ENCODE measurements around the gene DYNLL2. TPM values are rescaled to one million over a fixed set of nuclear protein-coding genes. Genes with fewer than 3 reads are reported as not detected.
A peak's percentile ranks its signal among the peaks of the same experiment; 100 is the strongest.

Gene DYNLL2
- polyA plus RNA-seq, 1 of the 3 experiments (the other 2 are of a cell fraction) = 27.0 TPM

DNA sequence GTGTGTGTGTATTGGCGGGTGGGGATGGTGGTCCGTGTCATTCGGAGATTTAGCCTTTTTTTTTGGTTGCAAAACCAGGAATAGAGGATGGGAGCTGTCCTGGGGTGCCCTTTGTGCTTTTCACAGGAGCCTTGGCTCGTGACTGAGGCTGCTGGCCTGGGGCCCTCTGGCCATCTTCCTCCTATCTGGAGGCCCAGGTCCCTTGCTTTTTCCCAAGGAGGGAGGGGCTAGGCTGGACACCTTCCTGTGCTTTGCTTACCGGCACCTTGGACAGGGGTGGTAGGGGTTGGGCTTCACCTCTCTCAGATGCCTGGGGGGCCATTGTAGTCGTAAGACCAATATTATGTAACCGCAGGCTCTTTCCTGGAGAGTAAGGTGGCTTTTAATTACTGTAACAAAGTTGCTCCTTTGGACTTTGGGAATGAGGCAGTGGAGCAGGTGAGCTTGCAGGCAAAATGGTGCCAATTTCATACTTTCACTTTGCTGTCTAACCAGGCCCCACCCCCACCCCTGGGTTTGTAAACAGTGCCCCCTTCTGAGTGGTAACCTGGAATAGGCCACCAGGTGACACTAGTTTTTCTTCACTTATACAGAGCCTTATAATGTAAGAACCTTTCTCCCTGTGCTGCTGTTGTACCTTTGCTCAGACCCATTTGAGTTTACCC is 1.2 kb downstream of the DYNLL2 start (continued):
- TF ChIP-seq, protein P1, sequence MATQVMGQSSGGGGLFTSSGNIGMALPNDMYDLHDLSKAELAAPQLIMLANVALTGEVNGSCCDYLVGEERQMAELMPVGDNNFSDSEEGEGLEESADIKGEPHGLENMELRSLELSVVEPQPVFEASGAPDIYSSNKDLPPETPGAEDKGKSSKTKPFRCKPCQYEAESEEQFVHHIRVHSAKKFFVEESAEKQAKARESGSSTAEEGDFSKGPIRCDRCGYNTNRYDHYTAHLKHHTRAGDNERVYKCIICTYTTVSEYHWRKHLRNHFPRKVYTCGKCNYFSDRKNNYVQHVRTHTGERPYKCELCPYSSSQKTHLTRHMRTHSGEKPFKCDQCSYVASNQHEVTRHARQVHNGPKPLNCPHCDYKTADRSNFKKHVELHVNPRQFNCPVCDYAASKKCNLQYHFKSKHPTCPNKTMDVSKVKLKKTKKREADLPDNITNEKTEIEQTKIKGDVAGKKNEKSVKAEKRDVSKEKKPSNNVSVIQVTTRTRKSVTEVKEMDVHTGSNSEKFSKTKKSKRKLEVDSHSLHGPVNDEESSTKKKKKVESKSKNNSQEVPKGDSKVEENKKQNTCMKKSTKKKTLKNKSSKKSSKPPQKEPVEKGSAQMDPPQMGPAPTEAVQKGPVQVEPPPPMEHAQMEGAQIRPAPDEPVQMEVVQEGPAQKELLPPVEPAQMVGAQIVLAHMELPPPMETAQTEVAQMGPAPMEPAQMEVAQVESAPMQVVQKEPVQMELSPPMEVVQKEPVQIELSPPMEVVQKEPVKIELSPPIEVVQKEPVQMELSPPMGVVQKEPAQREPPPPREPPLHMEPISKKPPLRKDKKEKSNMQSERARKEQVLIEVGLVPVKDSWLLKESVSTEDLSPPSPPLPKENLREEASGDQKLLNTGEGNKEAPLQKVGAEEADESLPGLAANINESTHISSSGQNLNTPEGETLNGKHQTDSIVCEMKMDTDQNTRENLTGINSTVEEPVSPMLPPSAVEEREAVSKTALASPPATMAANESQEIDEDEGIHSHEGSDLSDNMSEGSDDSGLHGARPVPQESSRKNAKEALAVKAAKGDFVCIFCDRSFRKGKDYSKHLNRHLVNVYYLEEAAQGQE (IDR thresholded peaks at IDR 0.05; ENCODE audit: low read depth, low read length) = peak; percentile 91

DNA sequence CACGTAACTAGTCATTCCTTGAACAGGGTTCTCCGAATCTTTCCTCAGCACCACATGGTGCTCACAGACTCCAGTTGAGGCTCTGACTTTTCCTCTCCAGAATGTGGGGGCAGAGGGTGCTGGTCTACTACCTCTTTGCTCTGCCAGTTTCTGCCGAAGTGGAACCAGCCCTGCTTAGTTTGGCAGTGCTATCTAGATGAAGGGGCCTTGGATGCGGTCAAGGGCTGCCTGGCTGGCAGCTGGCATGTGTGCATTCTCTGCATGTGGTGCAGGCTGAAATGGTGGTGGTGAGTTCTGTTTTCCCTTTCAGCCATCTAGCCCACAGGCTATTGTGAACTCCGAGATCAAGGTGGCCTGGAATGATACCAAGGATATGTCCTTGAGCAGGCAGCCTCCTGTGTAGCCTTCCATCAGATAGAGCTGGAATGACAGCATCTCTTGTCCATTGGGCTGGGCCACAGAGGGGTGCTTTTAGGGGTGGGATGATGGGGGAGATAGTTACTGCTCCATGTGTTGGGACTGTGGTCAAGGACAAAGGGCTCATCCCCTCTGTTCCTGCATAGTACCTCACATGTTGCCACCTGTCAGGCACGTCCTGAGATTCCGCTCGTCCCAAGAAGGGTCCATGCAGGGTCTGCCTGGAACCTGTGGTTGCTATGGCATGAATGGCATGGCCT is 2.0 kb downstream of the DYNLL2 start:
- H3K27me3 ChIP-seq (ENCODE audit: insufficient read depth) = no peaks in the 10 kb centered on the region
- H3K36me3 ChIP-seq (replicated peaks in 1 of 2; ENCODE audit: control insufficient read depth in 1 of 2, insufficient read depth in 2 of 2, low read length in 1 of 2) = peaks cover 50 to 51% of the 10 kb centered on the region in 2 experiments
- no peak for DNase-seq
- peaks cover 68% of the 10 kb centered on the region for H3K79me2 ChIP-seq (ENCODE audit: insufficient read depth)
- H3K27ac ChIP-seq (ENCODE audit: low read depth in 2 of 2, low read length in 1 of 2) = peak overlapping the region in 1 of 2 experiments; percentile 17; a peak in 1 of 4 replicates
- 68% methylated on average over 8 of the region's 8 CpGs for WGBS (ENCODE audit: low lambda C conversion rate)
- no peaks in the 10 kb centered on the region for H3K9me2 ChIP-seq
- ChIA-PET POLR2A (interaction anchor here (1.4 to 4.8 kb wide), 2 partner anchors 78 to 235 kb away, joined by 5 to 40 read pairs; partner anchors contain the start of genes MRPS23 and SRSF1), CTCF (interaction anchor here (1.0 to 5.5 kb wide), 7 partner anchors 10 to 227 kb away, joined by 3 to 26 read pairs (median 5); partner anchors contain the start of gene SRSF1)
- H3K4me2 ChIP-seq = peak overlapping the region; percentile 99
- TF ChIP-seq, protein P2, sequence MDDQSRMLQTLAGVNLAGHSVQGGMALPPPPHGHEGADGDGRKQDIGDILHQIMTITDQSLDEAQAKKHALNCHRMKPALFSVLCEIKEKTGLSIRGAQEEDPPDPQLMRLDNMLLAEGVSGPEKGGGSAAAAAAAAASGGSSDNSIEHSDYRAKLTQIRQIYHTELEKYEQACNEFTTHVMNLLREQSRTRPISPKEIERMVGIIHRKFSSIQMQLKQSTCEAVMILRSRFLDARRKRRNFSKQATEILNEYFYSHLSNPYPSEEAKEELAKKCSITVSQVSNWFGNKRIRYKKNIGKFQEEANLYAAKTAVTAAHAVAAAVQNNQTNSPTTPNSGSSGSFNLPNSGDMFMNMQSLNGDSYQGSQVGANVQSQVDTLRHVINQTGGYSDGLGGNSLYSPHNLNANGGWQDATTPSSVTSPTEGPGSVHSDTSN (IDR thresholded peaks at IDR 0.05) = no peak
- TF ChIP-seq YY1 (IDR thresholded peaks at IDR 0.05; ENCODE audit: low read depth) (no peak), SIN3A (IDR thresholded peaks at IDR 0.05; ENCODE audit: borderline replicate concordance, low read depth, low read length) (no peak), NRF1 (IDR thresholded peaks at IDR 0.05; ENCODE audit: low read depth, low read length) (no peak)
- TF ChIP-seq, protein P3, sequence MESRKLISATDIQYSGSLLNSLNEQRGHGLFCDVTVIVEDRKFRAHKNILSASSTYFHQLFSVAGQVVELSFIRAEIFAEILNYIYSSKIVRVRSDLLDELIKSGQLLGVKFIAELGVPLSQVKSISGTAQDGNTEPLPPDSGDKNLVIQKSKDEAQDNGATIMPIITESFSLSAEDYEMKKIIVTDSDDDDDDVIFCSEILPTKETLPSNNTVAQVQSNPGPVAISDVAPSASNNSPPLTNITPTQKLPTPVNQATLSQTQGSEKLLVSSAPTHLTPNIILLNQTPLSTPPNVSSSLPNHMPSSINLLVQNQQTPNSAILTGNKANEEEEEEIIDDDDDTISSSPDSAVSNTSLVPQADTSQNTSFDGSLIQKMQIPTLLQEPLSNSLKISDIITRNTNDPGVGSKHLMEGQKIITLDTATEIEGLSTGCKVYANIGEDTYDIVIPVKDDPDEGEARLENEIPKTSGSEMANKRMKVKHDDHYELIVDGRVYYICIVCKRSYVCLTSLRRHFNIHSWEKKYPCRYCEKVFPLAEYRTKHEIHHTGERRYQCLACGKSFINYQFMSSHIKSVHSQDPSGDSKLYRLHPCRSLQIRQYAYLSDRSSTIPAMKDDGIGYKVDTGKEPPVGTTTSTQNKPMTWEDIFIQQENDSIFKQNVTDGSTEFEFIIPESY (IDR thresholded peaks at IDR 0.05; ENCODE audit: borderline replicate concordance, low read depth) = no peak
- TF ChIP-seq, protein P4, sequence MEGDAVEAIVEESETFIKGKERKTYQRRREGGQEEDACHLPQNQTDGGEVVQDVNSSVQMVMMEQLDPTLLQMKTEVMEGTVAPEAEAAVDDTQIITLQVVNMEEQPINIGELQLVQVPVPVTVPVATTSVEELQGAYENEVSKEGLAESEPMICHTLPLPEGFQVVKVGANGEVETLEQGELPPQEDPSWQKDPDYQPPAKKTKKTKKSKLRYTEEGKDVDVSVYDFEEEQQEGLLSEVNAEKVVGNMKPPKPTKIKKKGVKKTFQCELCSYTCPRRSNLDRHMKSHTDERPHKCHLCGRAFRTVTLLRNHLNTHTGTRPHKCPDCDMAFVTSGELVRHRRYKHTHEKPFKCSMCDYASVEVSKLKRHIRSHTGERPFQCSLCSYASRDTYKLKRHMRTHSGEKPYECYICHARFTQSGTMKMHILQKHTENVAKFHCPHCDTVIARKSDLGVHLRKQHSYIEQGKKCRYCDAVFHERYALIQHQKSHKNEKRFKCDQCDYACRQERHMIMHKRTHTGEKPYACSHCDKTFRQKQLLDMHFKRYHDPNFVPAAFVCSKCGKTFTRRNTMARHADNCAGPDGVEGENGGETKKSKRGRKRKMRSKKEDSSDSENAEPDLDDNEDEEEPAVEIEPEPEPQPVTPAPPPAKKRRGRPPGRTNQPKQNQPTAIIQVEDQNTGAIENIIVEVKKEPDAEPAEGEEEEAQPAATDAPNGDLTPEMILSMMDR (IDR thresholded peaks at IDR 0.05) = no peak
- TF ChIP-seq, protein P5, sequence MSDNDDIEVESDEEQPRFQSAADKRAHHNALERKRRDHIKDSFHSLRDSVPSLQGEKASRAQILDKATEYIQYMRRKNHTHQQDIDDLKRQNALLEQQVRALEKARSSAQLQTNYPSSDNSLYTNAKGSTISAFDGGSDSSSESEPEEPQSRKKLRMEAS (IDR thresholded peaks at IDR 0.05; ENCODE audit: low read depth) = 0 out of 2 replicates have a peak, but pooled peaks have one; percentile 29
- H4K20me1 ChIP-seq (ENCODE audit: insufficient read depth) = peaks cover 67% of the 10 kb centered on the region
- peak overlapping the region; percentile 88; the same call in 1 of the 2 replicates for H3K9ac ChIP-seq
- no peak overlapping the region for H2AFZ ChIP-seq (ENCODE audit: low read depth)
- H3K4me1 ChIP-seq (ENCODE audit: control insufficient read depth in 1 of 2, insufficient read depth in 2 of 2, low read depth in 1 of 2, low read length in 1 of 2) = peaks cover 18 to 35% of the 10 kb centered on the region in 2 experiments
- H3K9me3 ChIP-seq = no peaks in the 10 kb centered on the region
- H3F3A ChIP-seq (replicated peaks; ENCODE audit: insufficient read depth) = no peaks in the 10 kb centered on the region
- peak overlapping the region; percentile 95 to 99 for H3K4me3 ChIP-seq (ENCODE audit: low read depth in 2 of 2, low read length in 1 of 2)

All from SK-N-SH (cell line).